HCT116 (cell line): ENCODE data around the gene EYA4.

ENCODE experiments used
- EZH2 ChIP-seq: fragments of 200-600 bp; sonication (generic); IDR thresholded peaks from 2 replicates; pipeline ENCODE4 v1.6.1; 2017; ENCODE audit warnings: antibody characterized with exemption, mixed run types
- EZH2phosphoT487 ChIP-seq: fragments of 200-600 bp; IDR thresholded peaks from 2 replicates; pipeline ENCODE4 v1.6.1; 2018; ENCODE audit warnings: antibody characterized with exemption, borderline replicate concordance
- JUND ChIP-seq: IDR thresholded peaks from 2 replicates; pipeline ENCODE4 v1.6.1; 2012
- POLR2AphosphoS5 ChIP-seq: IDR thresholded peaks from 2 replicates; pipeline ENCODE4 v1.6.1; 2011; ENCODE audit warnings: mild to moderate bottlenecking, low read depth, low read length, moderate library complexity
- TF ChIP-seq, protein P1 (sequence below), 3 experiments: fragments of 200-600 bp in 1 of 3; sonication (generic) in 1 of 3; IDR thresholded peaks in 2 of 3; conservative IDR thresholded peaks in 1 of 3; 2 replicates each; pipeline ENCODE4 v1.5.1; 2012 to 2017; ENCODE audit warnings: low read depth in 2 of 3, low read length in 2 of 3, antibody characterized with exemption in 1 of 3, borderline replicate concordance in 1 of 3, control low read depth in 1 of 3, mild to moderate bottlenecking in 1 of 3, mixed read lengths in 1 of 3, mixed run types in 1 of 3, moderate library complexity in 1 of 3; ENCODE audit not compliant: insufficient read depth in 1 of 3
- TF ChIP-seq, protein P2 (sequence below): IDR thresholded peaks from 2 replicates; pipeline ENCODE4 v1.6.1; 2012
- TF ChIP-seq, protein P3 (sequence below): IDR thresholded peaks from 2 replicates; pipeline ENCODE4 v1.6.1; 2011; ENCODE audit warnings: mild to moderate bottlenecking, low read length, moderate library complexity; ENCODE audit not compliant: insufficient replicate concordance; ENCODE audit errors: extremely low read depth

DNA sequence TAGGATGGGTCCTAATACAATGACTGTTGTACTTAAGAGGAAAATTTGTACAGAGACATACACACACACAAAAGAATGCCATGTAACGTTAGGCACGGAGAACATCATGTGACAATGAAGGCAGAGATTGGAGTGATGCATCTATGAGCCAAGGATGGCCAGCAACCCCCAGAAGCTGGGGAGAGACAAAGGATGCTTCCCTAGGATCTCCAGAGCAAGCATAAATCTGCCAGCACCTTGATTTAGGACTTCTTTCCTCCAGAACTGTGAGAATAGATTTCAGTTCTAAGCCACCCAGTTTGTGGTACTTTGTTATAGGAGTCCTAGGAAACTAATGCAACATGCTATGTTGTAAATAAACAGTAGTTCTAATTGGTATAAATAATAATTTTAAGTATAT, 25.0 kb downstream of the EYA4 start:
- TF ChIP-seq POLR2AphosphoS5 (no peak), EZH2phosphoT487 (no peak), JUND (no peak), EZH2 (no peak)
- TF ChIP-seq, protein P1, sequence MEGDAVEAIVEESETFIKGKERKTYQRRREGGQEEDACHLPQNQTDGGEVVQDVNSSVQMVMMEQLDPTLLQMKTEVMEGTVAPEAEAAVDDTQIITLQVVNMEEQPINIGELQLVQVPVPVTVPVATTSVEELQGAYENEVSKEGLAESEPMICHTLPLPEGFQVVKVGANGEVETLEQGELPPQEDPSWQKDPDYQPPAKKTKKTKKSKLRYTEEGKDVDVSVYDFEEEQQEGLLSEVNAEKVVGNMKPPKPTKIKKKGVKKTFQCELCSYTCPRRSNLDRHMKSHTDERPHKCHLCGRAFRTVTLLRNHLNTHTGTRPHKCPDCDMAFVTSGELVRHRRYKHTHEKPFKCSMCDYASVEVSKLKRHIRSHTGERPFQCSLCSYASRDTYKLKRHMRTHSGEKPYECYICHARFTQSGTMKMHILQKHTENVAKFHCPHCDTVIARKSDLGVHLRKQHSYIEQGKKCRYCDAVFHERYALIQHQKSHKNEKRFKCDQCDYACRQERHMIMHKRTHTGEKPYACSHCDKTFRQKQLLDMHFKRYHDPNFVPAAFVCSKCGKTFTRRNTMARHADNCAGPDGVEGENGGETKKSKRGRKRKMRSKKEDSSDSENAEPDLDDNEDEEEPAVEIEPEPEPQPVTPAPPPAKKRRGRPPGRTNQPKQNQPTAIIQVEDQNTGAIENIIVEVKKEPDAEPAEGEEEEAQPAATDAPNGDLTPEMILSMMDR (IDR thresholded peaks at IDR 0.05 in 2 of 3, conservative IDR thresholded peaks at IDR 0.05 in 1 of 3; ENCODE audit: borderline replicate concordance in 1 of 3, insufficient read depth in 1 of 3, low read depth in 2 of 3, low read length in 2 of 3): no peak
- TF ChIP-seq, protein P2, sequence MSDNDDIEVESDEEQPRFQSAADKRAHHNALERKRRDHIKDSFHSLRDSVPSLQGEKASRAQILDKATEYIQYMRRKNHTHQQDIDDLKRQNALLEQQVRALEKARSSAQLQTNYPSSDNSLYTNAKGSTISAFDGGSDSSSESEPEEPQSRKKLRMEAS: no peak
- TF ChIP-seq, protein P3, sequence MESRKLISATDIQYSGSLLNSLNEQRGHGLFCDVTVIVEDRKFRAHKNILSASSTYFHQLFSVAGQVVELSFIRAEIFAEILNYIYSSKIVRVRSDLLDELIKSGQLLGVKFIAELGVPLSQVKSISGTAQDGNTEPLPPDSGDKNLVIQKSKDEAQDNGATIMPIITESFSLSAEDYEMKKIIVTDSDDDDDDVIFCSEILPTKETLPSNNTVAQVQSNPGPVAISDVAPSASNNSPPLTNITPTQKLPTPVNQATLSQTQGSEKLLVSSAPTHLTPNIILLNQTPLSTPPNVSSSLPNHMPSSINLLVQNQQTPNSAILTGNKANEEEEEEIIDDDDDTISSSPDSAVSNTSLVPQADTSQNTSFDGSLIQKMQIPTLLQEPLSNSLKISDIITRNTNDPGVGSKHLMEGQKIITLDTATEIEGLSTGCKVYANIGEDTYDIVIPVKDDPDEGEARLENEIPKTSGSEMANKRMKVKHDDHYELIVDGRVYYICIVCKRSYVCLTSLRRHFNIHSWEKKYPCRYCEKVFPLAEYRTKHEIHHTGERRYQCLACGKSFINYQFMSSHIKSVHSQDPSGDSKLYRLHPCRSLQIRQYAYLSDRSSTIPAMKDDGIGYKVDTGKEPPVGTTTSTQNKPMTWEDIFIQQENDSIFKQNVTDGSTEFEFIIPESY: no peak
